Measurements from ENCODE around the gene CSMD2.

CSMD2 gene

DNA sequence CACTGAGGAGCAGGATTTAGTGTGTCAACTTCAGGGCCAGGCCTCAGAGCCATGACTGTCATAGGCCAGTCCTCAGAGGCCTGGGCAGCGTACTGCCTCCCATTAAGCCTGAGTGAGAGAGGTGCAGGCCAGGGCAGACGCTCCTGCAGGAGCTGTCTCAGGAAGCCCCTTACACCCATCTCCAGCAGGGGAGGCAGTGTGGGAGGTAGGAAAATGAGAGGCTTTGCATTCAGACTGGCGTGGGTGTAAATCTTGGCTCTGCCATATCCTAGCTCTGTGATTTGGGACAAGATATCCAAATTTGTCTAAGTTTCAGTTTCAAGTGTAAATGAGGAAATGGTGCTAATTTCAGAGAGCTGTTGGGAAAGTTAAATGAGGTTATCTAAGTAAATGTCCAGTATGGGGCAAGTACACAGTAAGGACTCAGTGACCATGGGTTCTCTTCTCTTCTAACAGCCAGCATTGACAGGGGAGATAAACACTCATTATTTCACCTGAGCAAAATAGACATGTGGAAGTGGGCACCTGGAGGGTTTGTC, 508.5 kb downstream of the CSMD2 start:
- DNase-seq (ENCODE audit: extremely low read depth, low read depth), result no peak
- TF ChIP-seq, protein P1, sequence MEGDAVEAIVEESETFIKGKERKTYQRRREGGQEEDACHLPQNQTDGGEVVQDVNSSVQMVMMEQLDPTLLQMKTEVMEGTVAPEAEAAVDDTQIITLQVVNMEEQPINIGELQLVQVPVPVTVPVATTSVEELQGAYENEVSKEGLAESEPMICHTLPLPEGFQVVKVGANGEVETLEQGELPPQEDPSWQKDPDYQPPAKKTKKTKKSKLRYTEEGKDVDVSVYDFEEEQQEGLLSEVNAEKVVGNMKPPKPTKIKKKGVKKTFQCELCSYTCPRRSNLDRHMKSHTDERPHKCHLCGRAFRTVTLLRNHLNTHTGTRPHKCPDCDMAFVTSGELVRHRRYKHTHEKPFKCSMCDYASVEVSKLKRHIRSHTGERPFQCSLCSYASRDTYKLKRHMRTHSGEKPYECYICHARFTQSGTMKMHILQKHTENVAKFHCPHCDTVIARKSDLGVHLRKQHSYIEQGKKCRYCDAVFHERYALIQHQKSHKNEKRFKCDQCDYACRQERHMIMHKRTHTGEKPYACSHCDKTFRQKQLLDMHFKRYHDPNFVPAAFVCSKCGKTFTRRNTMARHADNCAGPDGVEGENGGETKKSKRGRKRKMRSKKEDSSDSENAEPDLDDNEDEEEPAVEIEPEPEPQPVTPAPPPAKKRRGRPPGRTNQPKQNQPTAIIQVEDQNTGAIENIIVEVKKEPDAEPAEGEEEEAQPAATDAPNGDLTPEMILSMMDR (IDR thresholded peaks at IDR 0.05; ENCODE audit: low read depth, low read length), result no peak

DNA sequence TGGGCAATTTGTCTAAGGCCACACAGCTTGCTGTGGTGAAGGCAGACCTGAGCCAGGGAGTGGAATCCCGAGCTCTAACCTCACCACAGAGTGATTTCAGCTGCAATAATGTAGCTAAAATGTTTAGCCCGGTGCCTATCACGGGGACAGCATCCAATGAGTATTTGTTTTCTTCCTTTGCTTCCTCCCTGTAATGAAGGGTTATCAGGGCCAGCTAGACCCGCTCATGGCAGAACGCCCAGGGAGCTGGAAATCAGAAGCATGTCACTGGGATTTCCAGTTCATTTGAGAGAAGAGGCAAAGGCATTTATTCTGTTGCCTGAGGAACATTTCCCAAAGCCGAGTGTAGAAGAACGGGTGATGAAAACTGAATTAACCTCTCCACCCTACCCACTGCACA, 509.5 kb downstream of the CSMD2 start:
- TF ChIP-seq, protein P1 (IDR thresholded peaks at IDR 0.05; ENCODE audit: low read depth, low read length), result no peak
- no peak for DNase-seq (ENCODE audit: extremely low read depth, low read depth)

DNA sequence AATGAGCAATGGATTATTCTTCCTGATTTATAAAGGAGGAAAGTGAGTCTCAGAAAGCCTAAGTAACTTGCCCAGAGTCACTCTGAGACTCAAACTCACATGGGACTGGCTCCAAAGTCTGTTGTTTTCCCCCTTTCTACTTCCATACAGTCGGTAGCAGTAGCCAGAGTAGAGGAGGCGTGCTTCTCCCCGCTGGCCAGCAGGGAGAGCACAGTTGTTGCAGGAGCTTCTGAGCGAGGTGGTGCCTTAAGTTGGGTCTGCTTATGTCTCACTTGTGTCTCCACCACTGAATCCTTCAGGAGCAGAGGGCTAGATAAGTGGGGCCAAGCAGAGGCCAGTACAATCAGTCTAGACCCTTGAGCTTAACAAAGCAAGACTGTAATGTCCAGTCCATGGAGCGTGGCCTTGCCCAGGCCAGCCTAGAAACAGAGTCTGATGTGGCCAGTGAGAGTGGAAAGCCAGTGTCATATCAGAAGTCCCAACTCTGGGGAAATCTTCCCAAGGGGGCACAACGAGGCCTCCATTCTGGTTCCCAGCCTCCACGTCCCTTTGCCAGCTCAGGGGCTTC, 510.7 kb downstream of the CSMD2 start:
- no peak for DNase-seq (ENCODE audit: extremely low read depth, low read depth)
- TF ChIP-seq, protein P1 (IDR thresholded peaks at IDR 0.05; ENCODE audit: low read depth, low read length), result peak; percentile 67

DNA sequence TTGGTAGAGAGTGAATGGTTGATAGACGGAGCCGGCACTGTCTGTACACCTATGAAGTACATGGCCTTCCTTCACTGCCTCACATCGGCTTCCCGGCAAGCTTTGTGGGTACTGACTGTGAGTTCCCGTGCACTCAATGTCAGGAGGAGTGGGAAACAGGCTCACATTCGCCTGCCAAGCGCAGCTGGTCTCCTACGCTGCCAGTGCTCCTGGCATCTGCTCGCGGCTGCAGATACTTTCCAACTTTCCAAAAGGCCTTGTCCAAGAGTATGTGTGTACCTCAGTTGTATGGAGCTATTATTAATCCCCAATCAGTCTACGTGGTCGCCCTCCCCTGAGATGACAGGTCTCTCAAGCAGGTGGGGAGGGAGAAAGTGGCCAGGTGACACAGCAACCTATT, 511.8 kb downstream of the CSMD2 start:
- TF ChIP-seq, protein P1 (IDR thresholded peaks at IDR 0.05; ENCODE audit: low read depth, low read length), result no peak
- DNase-seq (ENCODE audit: extremely low read depth, low read depth), result no peak

DNA sequence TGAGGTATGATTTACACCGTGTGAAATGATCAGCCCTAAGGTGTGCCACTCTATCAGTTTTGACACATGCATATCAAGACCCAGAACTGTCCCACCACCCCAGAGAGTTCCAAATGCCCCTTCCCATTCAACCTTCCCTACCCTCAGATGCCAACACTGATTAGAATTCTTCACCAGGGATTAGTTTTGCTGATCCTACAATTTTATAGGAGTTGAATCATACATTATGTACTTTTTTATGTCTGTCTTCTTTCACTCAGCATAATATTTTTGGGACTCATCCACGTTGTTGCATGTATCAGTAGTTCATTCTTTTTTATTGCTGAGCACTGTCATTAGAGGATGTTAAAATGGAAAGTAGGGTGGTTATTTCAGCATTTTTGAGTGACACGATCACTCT, 514.3 kb downstream of the CSMD2 start:
- no peak for DNase-seq (ENCODE audit: extremely low read depth, low read depth)
- TF ChIP-seq, protein P1 (IDR thresholded peaks at IDR 0.05; ENCODE audit: low read depth, low read length), result no peak

DNA sequence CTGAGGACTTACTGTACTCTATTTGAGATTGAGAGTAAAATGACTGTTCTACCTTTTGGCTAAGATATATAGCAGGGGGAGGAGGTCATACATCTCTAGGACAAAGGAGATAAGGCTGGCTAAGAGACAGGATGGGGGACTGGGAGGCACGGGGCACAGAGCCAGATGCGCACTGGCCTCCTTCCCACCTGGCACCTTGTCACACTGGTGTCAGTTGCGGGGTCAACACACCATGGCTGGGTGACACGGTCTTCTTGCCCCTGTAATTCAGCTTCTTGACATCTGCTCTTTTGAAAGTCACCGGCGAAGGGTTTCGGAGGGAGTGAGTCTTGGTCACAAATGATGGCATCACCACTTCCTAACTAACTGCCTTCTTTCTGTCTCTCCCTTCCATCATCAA, 515.3 kb downstream of the CSMD2 start:
- DNase-seq (ENCODE audit: extremely low read depth, low read depth), result no peak
- TF ChIP-seq, protein P1 (IDR thresholded peaks at IDR 0.05; ENCODE audit: low read depth, low read length), result no peak

- TF ChIP-seq, protein P1 (IDR thresholded peaks at IDR 0.05; ENCODE audit: low read depth, low read length), result no peak
- DNase-seq (ENCODE audit: extremely low read depth, low read depth), result no peak
Observed at GRCh38 chr1:33643216-33643615, 521.8 kb downstream of the CSMD2 start.

Data from AG09319 (cell line).